Measurements from ENCODE around the gene PRTFDC1. TPM values are rescaled to one million over a fixed set of nuclear protein-coding genes. Genes with fewer than 3 reads are reported as not detected.

PRTFDC1 gene
- total RNA-seq, 1 experiment from 2014 or later = 83.2 TPM

DNA sequence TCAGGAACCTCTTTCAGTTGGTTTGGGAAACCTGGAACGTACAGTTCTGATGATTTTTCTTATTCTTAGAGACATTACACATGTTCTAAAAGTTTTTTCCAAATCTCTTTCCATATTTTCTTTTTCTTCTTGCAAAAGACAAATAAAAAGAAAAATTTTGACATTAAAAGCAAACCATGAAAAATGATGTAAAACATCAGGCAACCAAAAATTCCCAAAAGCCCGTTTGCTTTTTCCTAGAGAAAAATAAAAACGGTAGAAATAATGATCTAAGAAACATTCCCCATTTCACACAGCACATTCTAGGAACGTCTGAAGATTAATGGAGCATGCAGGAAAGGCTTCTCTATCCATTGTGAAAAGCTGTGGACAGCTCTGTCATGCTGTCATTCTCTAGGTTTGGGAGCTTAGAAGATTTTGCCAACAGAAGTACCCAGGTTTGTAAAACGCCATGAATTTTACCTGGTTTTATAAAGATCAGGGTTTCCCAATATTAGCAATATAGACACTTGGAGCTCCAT is 11.2 kb upstream of the PRTFDC1 start:
- POLR2A ChIA-PET = interaction anchor here (1.0 kb wide), 1 partner anchor 11 kb away, joined by 6 read pairs; no protein-coding TSS in a partner anchor
- peak overlapping the region; percentile 27 for H3K4me3 Mint-ChIP-seq (ENCODE audit: unreplicated experiment)

DNA sequence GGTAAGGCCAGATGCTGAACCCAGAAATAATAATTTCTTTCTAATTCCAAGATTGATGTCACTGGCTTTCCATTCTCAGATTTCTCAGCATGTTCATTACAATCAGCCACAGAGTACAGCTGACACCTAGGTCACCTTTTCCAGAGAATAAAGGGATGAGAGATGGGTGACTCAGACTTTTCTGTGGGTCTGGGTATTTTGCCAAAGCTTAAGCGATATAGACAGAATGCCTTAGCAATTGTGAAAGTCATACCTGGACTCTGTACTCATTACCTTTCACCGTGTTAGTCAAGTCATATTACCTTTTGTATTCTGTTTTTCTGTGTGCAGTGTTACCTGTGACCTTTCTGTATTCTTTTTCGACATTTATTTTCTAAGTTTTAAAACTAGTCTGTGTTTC is 10.6 kb upstream of the PRTFDC1 start:
- TF ChIP-seq, protein P1, sequence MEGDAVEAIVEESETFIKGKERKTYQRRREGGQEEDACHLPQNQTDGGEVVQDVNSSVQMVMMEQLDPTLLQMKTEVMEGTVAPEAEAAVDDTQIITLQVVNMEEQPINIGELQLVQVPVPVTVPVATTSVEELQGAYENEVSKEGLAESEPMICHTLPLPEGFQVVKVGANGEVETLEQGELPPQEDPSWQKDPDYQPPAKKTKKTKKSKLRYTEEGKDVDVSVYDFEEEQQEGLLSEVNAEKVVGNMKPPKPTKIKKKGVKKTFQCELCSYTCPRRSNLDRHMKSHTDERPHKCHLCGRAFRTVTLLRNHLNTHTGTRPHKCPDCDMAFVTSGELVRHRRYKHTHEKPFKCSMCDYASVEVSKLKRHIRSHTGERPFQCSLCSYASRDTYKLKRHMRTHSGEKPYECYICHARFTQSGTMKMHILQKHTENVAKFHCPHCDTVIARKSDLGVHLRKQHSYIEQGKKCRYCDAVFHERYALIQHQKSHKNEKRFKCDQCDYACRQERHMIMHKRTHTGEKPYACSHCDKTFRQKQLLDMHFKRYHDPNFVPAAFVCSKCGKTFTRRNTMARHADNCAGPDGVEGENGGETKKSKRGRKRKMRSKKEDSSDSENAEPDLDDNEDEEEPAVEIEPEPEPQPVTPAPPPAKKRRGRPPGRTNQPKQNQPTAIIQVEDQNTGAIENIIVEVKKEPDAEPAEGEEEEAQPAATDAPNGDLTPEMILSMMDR (IDR thresholded peaks at IDR 0.05; ENCODE audit: insufficient read depth in 1 of 2, low read depth in 1 of 2, low read length in 1 of 2, severe bottlenecking in 1 of 2, unreplicated experiment in 1 of 2) = no peak
- no TSS peak for BruUV-seq (replicated peaks)
- Mint-ChIP-seq H3K4me3 (ENCODE audit: unreplicated experiment) (peak overlapping the region; percentile 27), H3K9me3 (ENCODE audit: unreplicated experiment) (no peaks in the 10 kb centered on the region), H3K27ac (ENCODE audit: unreplicated experiment) (peak overlapping the region; percentile 58), H3K4me1 (ENCODE audit: low read depth, unreplicated experiment) (peaks cover 11% of the 10 kb centered on the region), H3K27me3 (ENCODE audit: insufficient read depth, unreplicated experiment) (no peaks in the 10 kb centered on the region), H3K36me3 (ENCODE audit: insufficient read depth, unreplicated experiment) (no peaks in the 10 kb centered on the region)
- H3K27me3 ChIP-seq (replicated peaks; ENCODE audit: control insufficient read depth, insufficient read depth, low read length) = no peaks in the 10 kb centered on the region
- peak in 1 of 2 experiments; percentile 61 for DNase-seq
- no peaks in the 10 kb centered on the region for H3K36me3 ChIP-seq (ENCODE audit: control insufficient read depth, insufficient read depth, low read length)
- POLR2A ChIA-PET = interaction anchor here (1.0 kb wide), 1 partner anchor 10 kb away, joined by 6 read pairs; no protein-coding TSS in a partner anchor
- no peak overlapping the region for H3K4me3 ChIP-seq (ENCODE audit: low read depth, low read length)
- CTCF ChIA-PET = interaction anchor here (0.6 to 0.9 kb wide), 2 partner anchors 11 to 30 kb away, joined by 3 read pairs; no protein-coding TSS in a partner anchor
- no peaks in the 10 kb centered on the region for H3K9me3 ChIP-seq
- intact Hi-C loops (cut with micrococcal nuclease; ENCODE audit: unreplicated experiment) = loop anchor here (1.0 to 2.0 kb wide), 2 partner anchors 10 to 54 kb away; partner anchors contain the start of genes ENKUR and THNSL1
- H3K4me1 ChIP-seq = peaks cover 20% of the 10 kb centered on the region

More for the DNA sequence above, 11.2 kb upstream of the PRTFDC1 start:
- Histone ChIP-seq H3K36me3 (ENCODE audit: control insufficient read depth, insufficient read depth, low read length) (no peaks in the 10 kb centered on the region), H3K4me3 (ENCODE audit: low read depth, low read length) (no peak overlapping the region), H3K27me3 (replicated peaks; ENCODE audit: control insufficient read depth, insufficient read depth, low read length) (no peaks in the 10 kb centered on the region), H3K4me1 (peaks cover 20% of the 10 kb centered on the region), H3K9me3 (no peaks in the 10 kb centered on the region)
- intact Hi-C loops (cut with micrococcal nuclease; ENCODE audit: unreplicated experiment) = loop anchor here (1.0 to 2.0 kb wide), 2 partner anchors 10 to 53 kb away; partner anchors contain the start of genes ENKUR and THNSL1
- H3K36me3 Mint-ChIP-seq (ENCODE audit: insufficient read depth, unreplicated experiment) = no peaks in the 10 kb centered on the region
- H3K27ac Mint-ChIP-seq (ENCODE audit: unreplicated experiment) = peak overlapping the region; percentile 58
- H3K9me3 Mint-ChIP-seq (ENCODE audit: unreplicated experiment) = no peaks in the 10 kb centered on the region
- TF ChIP-seq, protein P1 (IDR thresholded peaks at IDR 0.05; ENCODE audit: insufficient read depth in 1 of 2, low read depth in 1 of 2, low read length in 1 of 2, severe bottlenecking in 1 of 2, unreplicated experiment in 1 of 2) = no peak
- DNase-seq = no peak
- H3K27me3 Mint-ChIP-seq (ENCODE audit: insufficient read depth, unreplicated experiment) = no peaks in the 10 kb centered on the region
- BruUV-seq (replicated peaks) = no TSS peak
- H3K4me1 Mint-ChIP-seq (ENCODE audit: low read depth, unreplicated experiment) = peaks cover 11% of the 10 kb centered on the region
- CTCF ChIA-PET = interaction anchor here (0.5 to 1.0 kb wide), 3 partner anchors 11 to 12 kb away, joined by 3 read pairs; no protein-coding TSS in a partner anchor

DNA sequence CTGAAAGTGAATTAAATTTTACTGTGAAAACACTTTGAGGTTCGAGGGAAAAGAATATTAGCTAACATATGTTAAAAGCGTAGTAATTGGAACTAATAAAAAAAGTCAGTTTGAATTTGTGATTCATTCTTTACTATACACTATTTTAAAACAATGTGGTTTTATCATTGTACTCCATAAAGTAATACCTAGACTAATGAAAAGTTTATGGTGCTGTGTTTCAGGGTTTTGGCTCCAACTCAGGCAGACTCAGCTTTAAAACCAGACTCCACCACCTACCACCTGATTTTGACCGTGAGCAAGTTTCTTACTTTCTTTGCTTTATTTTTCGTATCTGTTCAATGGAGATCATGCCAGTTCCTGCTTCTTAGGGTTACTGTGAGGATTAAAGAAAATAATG is 9.2 kb upstream of the PRTFDC1 start:
- CTCF ChIA-PET = interaction anchor here (0.6 kb wide), 1 partner anchor 11 kb away, joined by 3 read pairs; no protein-coding TSS in a partner anchor

More for the DNA sequence above, 9.2 kb upstream of the PRTFDC1 start:
- Mint-ChIP-seq H3K9me3 (ENCODE audit: unreplicated experiment) (no peaks in the 10 kb centered on the region), H3K36me3 (ENCODE audit: insufficient read depth, unreplicated experiment) (no peaks in the 10 kb centered on the region), H3K27me3 (ENCODE audit: insufficient read depth, unreplicated experiment) (no peaks in the 10 kb centered on the region), H3K27ac (ENCODE audit: unreplicated experiment) (no peak overlapping the region), H3K4me3 (ENCODE audit: unreplicated experiment) (no peak overlapping the region), H3K4me1 (ENCODE audit: low read depth, unreplicated experiment) (peaks cover 11% of the 10 kb centered on the region)
- DNase-seq = no peak
- BruUV-seq (replicated peaks) = no TSS peak
- intact Hi-C loops (cut with micrococcal nuclease; ENCODE audit: unreplicated experiment) = no loop called here
- POLR2A ChIA-PET = no interaction called here
- peaks cover 20% of the 10 kb centered on the region for H3K4me1 ChIP-seq
- no peak overlapping the region for H3K4me3 ChIP-seq (ENCODE audit: low read depth, low read length)
- no peaks in the 10 kb centered on the region for H3K27me3 ChIP-seq (replicated peaks; ENCODE audit: control insufficient read depth, insufficient read depth, low read length)
- TF ChIP-seq, protein P1 (IDR thresholded peaks at IDR 0.05; ENCODE audit: insufficient read depth in 1 of 2, low read depth in 1 of 2, low read length in 1 of 2, severe bottlenecking in 1 of 2, unreplicated experiment in 1 of 2) = no peak
- no peaks in the 10 kb centered on the region for H3K9me3 ChIP-seq
- no peaks in the 10 kb centered on the region for H3K36me3 ChIP-seq (ENCODE audit: control insufficient read depth, insufficient read depth, low read length)

Data from Caco-2 (cell line).